Stimulated activated CD4-positive, alpha-beta T cell treated with anti-CD3 and anti-CD28 coated beads, TNF-alpha, amount 100 ng/mL, for 24 hours (primary cell): Measurements from ENCODE around the gene ZNF28.
A peak's percentile ranks its signal among the peaks of the same experiment; 100 is the strongest.
"Not testable (repeated sequence)": the region's sequence is repeated elsewhere in the genome, so short reads cannot be mapped to it uniquely, and the experiment has no call there.

Source experiments
- DNase-seq, 3 experiments: peaks; one replicate each; pipeline ENCODE4 v3.0.0-alpha.2; 2020; ENCODE audit warnings: low read depth in 3 of 3

ZNF28 gene

DNA sequence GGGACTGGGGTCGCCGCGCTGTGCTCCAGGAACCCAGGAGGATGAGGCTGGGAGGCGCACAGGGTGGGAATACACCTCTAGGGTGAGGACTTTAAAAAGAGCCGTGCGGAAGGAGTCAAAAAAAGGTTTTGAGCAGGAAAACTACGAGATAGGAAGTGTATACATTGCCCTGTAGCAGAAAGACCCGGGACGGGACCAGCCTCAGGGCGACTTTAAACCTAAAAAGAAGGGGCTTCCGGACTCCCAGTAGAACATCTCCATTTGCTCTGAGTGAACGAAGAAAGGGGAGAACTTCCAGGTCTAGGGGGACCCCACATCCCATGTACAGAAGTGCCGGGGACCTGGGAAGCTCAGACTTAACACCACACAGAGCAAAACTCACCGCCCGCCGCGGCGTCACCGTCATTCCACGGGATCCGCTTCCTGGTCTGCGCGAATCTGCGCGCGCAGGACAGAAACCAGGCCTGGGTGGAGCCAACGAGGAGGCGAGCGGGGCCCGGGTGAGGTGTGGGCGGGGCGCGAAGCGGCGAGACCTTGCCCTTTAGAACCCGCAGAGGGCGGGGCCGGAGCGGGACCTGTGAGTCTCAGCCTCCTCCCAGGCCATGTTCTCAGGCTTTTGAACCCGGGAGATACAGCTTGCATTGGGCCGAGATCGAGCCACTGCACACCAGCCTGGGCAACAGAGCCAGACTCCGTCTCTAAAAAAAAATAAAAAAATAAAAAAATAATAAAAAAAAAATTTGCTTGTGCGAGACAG, at the start of gene ZNF28:
ZNF28 (minus strand) TSS at position 430 of the 757 bp plus-strand sequence. CDS start 3,675 bp downstream, outside the sequence.
- peak; percentile 28 to 62 (median 31) for DNase-seq

GRCh38 chr19:52868031-52868430, 46.6 kb upstream of the ZNF28 start:
- not testable (repeated sequence) for DNase-seq

- DNase-seq, result peak; percentile 38 to 64 (median 42)
Observed at GRCh38 chr19:52857378-52858191, 36.2 kb upstream of the ZNF28 start, which contains the start of gene ZNF468. TSS of gene ZNF468 (minus strand) at chr19:52857619. CDS start at chr19:52854272, 3,347 bp downstream.

DNA sequence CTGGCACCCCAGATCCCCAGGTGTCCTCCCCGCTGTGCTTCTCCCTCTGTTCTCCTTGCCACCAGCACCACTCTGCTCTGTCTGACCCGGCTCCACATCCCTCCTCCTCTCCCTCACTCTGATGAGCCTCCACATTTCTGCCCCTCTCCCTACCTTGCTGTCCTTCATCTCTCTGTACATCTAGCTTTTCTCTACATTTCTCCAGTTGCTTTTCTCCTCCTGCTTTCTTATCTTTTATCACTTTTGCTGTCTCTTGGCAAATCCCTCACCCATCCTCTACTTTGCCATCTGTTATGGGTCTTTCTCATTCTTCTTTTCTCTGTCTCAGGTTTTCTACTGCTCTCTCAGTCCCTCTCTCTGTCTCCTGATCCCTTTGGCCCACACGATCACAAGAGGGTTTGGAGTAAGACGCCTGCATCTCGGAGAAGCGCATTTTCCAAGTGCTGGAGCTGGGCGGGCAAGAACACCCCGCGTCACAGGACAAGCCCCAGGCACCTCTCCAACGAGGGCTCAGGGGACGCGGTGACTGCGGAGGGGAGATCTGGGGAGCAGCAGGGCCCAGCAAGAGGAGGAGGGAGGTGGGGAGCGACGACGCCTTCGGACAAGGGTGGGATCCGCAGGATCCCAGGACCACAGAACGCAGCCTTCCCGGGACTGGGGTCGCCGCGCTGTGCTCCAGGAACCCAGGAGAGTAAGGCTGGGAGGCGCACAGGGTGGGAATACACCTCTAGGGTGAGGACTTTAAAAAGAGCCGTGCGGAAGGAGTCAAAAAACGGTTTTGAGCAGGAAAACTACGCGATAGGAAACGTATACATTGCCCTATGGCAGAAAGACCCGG, 35.3 kb upstream of the ZNF28 start:
- not testable (repeated sequence) for DNase-seq

DNA sequence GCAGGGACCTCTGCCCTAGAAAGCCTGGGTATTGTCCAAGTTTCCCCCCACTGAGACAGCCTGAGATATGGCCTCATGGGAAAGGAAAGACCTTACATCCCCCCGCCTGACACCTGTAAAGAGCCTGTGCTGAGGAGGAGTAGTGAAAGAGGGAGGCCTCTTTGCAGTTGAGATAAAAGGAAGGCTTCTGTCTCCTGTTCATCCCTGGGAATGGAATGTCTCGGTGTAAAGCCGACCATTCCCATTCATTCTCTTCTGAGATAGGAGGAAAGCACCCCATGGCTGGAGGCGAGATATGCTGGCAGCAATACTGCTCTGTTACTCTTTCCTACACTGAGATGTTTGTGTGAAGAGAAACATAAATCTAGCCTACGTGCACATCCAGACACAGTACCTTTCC, 25.9 kb upstream of the ZNF28 start:
- DNase-seq, result not testable (repeated sequence)

- DNase-seq, result not testable (repeated sequence)
Observed at GRCh38 chr19:52840825-52841465, 19.5 kb upstream of the ZNF28 start.

GRCh38 chr19:52834289-52834688, 12.9 kb upstream of the ZNF28 start:
- not testable (repeated sequence) for DNase-seq

DNA sequence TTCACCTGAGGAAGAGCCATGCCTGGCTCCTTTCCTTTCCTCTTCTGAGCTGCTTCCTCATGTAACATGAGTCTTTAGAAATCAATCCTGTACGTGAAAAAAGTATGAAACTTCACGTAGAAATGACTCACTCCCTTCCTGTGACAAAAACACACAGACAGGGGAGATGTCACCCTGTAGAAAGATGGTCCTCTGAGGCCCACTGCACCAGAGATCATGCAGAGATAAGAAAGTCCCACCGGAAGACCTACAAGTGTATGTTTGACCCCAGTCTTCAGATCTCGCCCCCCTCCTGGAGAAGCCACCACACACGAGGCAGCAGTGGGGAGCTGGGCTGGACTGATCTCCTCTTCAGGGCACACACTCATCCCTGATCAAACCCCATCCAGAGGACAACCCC, 12.1 kb upstream of the ZNF28 start:
- DNase-seq, result not testable (repeated sequence)

DNA sequence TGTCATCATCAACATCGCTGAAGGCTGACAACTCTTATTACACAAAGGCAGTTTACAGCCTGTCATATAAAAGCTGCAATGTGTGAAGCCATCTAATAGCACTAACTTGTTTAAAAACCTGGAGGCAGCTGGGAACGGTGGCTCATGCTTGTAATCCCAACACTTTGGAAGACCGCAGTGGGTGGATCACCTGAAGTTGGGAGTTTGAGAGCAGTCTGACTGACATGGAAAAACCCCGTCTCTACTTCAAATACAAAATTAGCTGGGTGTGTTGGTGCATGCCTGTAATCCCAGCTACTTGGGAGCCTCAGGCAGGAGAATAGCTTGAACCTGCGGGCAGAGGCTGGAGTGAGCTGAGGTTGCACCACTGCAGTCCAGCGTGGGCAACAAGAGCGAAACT, 8.4 kb upstream of the ZNF28 start:
- not testable (repeated sequence) for DNase-seq

DNA sequence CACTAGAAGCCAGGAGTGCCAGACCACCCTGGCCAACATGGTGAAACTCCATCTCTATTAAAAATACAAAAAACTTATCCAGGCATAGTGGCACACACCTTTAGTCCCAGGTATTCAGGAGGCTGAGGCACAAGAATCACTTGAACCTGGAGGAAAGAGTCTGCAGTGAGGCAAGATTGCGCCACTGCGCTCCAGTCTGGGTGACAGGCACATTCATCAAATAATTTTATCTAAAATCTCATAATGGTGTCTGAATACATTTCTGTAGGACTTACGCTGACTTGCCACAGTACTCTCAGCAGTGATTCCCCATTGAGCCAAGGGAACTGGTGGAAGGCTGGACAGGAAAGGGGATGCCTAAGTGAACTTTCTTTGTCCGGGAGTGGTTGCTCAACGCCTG, 4.3 kb upstream of the ZNF28 start:
- DNase-seq, result no peak

DNA sequence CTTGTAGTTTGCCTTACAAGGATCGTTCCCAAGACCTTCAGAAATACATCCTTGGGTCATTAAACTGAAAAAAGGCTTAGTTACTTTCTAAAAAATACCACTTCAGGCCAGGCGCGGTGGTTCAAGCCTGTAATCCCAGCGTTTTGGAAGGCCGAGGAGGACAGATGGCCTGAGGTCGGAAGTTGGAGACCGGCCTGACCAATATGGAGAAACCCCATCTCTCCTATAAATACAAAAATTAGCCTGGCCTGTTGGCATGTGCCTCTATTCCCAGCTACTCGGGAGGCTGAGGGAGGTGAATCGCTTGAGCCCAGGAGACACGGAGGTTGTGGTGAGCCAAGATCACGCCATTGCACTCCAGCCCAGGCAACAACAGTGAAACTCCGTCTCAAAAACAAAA, 2.2 kb upstream of the ZNF28 start:
- DNase-seq, result no peak

DNA sequence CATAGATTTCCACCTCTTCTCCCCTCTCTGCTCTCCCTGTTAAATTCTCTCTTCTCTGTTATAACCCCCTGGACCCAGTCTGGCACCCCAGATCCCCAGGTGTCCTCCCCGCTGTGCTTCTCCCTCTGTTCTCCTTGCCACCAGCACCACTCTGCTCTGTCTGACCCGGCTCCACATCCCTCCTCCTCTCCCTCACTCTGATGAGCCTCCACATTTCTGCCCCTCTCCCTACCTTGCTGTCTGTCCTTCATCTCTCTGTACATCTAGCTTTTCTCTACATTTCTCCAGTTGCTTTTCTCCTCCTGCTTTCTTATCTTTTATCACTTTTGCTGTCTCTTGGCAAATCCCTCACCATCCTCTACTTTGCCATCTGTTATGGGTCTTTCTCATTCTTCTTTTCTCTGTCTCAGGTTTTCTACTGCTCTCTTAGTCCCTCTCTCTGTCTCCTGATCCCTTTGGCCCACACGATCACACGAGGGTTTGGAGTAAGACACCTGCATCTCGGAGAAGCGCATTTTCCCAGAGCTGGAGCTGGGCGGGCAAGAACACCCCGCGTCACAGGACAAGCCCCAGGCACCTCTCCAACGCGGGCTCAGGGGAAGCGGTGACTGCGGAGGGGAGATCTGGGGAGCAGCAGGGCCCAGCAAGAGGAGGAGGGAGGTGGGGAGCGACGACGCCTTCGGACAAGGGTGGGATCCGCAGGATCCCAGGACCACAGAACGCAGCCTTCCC, 795 bp downstream of the ZNF28 start:
- DNase-seq, result peak in 1 of 3 experiments; percentile 15

- DNase-seq, result no peak
Observed at GRCh38 chr19:52809801-52810200, 11.6 kb downstream of the ZNF28 start.

- not testable (repeated sequence) for DNase-seq
Observed at GRCh38 chr19:52799950-52800640, 21.3 kb downstream of the ZNF28 start.

DNA sequence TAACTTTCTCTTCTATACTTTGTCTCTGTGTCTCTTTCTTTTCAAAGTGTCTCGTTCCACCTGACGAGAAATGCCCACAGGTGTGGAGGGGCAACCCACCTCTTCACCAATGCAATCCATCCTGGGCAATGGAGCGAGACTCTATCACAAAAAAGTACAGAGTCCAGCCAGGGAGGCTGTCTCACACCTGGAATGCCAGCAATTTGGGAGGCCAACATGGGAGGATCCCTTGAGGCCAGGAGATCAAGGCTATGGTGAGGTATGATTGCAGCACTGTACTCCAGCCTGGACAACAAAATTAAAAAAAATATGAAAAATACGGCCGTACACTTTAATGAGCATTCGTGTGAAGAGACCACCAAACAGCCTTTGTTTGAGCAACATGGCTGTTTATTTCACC, 32.0 kb downstream of the ZNF28 start:
- DNase-seq, result no peak

DNA sequence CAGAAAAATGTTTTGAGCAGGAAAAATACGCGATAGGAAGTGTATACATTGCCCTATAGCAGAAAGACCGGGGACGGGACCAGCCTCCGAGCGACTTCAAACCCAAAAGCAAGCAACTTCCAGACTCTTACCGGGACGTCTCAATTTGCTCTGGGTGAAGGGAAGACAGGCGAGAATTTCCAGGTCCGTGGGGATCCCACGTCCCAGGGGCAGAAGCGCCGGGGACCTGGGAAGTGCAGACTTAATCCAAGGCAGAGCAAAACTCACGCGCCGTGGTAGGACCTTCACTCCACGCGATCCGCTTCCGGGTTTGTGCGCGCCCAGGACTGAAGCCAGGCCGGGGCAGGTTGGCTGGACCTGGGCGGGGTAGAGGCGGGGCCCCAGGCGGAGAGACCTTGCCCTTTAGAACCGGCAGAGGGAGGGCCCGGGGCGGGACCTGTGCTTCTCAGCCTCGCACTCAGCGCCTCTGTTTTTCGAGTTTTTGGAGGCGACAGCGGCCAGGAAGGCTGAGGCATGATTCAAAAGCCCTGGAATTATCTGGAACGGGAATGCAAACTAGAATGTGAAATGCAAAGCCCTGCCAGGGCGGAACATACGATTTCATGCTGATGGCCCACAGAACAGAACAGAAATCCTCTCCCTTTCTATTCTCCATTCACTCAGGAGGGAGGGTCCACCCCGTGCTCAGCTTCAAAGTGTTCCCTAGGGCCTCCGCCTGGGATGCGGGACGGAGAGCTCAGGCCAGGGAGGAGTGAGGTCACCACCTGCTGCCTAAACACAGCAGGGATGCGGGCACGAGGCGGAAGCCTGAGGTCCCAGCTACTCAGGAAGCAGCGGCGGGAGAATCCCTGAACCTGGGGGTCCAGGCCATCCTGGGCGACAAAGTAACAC, 34.7 kb downstream of the ZNF28 start, which contains the start of gene ZNF600:
ZNF600 (minus strand) TSS at position 328 of the 891 bp plus-strand sequence. CDS start 7,903 bp downstream, outside the sequence.
- peak; percentile 56 to 79 (median 62) for DNase-seq

DNA sequence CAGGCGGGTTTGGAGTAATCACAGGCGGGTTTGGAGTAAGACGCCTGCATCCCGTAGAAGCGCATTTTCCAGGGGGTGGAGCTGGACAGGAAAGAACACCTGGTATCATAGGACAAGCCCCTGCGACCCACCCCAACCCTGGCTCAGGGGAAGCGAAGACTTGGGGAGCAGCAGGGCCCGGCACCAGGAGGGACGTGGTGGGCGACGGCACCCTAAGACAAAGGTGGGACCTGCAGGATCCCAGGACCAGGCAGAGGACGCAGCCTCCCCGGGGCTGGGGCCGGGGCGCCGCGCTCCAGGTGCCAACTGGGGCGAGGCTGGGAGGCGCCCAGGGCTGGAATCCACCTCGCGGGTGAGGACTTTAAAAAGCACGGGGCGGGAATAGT, 35.4 kb downstream of the ZNF28 start:
- no peak for DNase-seq

GRCh38 chr19:52785506-52785905, 35.9 kb downstream of the ZNF28 start:
- DNase-seq, result no peak

- DNase-seq, result not testable (repeated sequence)
Observed at GRCh38 chr19:52782864-52783263, 38.6 kb downstream of the ZNF28 start.
